ENCODE measurements around the gene FBL.
"Not testable (repeated sequence)": the region's sequence is repeated elsewhere in the genome, so short reads cannot be mapped to it uniquely, and the experiment has no call there.

The FBL gene

DNA sequence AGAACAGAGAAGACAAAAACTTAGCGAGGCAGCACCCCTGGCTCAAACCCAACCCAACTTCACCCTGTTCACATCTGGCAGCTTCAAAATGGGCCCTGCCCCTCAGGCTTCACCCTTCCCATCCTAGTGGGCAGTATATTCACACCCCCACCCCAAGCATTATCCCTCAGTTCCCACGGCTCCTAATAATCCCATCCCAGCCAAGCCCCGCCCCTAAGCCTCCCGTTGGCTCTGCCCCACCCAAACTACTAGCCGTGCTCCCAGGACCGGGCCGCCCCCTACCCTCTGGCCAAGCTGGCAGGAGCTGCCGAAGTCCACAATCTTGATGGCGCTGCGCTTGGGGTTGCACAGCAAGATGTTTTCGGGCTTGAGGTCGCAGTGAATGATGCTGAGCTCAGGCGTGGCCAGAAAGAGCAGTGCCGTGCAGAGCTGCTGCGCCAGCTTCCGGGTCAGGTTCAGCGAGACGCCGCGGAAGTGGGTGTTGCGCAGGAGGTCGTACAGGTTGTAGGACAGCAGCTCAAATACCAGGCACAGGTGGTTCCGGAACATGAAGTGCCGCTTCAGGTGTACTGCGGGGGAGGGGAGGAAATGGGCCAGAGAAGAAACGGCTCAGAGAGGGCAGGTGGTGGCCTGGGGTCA lies 18.0 kb downstream of the FBL start:
- peaks cover 61% of the 10 kb centered on the region for H3K36me3 Mint-ChIP-seq (ENCODE audit: low read depth)
- H3K4me3 Mint-ChIP-seq = no peak overlapping the region
- H3K9me3 Mint-ChIP-seq = no peaks in the 10 kb centered on the region
- H3K27ac Mint-ChIP-seq = peak overlapping the region; percentile 37
- H3K27me3 Mint-ChIP-seq = no peaks in the 10 kb centered on the region
- no peak for DNase-seq
- H3K4me1 Mint-ChIP-seq (ENCODE audit: low read depth) = peaks cover 19% of the 10 kb centered on the region

DNA sequence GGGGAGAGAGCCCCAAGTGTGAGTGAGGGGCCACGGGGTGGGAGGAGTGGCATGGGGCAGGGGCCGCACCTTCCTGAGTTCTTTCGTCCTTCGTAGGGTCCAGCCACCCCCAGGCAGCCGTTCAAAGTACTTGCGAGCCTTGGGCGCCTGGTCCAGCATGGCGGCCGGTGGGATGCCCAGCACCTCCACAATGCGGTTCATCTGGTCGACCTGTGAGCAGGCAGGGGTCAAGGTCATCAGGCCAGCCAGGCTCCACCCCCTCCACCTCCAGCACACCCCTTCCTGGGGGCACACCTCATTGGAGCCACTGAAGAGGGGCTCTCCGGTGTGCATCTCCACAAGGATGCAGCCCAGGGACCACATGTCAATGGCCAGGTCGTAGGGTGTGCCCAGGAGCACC lies 19.0 kb downstream of the FBL start:
- Mint-ChIP-seq H3K9me3 (no peaks in the 10 kb centered on the region), H3K27me3 (no peaks in the 10 kb centered on the region), H3K4me3 (no peak overlapping the region), H3K4me1 (ENCODE audit: low read depth) (peaks cover 11% of the 10 kb centered on the region), H3K27ac (no peak overlapping the region), H3K36me3 (ENCODE audit: low read depth) (peaks cover 53% of the 10 kb centered on the region)
- DNase-seq = no peak

DNA sequence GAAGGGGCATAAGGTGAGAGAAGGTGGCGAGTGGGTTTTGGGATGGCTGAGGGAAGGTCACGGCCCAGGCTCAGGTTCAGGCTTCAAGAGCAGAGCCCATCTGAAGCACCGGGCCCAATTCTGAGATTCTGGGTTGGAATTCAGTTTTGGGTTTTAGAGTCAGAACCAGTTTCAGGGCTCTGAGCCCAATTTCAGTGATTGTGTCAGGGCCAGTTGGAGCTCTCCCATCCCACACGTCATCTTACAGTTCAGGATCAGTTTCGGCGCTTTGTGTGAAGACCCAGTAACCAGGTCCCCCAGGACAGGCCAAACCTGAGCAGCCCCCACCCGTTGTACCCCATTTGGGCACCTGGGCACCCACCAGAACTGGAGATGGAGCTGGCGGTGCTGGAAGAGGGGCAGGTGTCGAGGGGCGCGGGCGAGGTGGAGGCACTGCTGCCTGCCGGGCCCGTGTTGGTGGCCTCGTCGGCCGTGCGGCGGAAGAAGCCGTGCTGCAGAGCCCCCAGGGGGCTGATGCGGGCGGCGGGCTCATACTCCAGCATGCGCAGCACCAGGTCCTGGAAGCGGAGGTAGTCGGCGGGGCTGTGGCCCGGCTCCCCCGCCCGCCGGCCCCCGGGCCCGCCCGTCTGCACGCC lies 19.8 kb downstream of the FBL start:
- no peak overlapping the region for H3K4me3 Mint-ChIP-seq

DNA sequence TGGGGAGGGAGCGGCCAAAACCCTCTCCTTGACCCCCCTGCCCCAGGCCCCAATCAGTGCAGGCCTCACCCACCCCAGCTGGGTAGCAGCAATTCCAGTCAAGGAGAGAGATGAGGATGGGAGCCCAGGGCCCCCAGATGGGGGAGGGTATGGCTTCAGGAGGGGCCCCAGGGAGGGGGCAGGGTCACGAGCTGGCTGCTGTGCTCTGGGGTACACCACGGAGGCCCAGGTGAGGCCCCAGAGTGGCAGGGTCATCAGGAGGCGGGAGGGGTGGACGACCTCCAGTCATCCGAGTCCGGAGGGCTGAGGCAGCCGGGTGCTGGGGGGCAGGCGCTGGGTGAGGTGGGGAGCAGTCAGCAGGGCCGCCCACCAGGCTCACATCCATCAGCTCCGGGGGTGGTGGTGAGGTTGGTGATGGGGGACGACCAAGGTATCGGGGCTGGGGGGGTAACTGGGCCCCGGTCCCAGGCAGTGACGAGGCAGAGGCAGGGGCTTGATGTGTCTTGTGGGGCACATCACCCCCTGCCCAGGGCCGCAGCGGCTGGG lies 20.6 kb downstream of the FBL start:
- Mint-ChIP-seq H3K27ac (no peak overlapping the region), H3K36me3 (ENCODE audit: low read depth) (peaks cover 39% of the 10 kb centered on the region), H3K4me3 (no peak overlapping the region), H3K27me3 (no peaks in the 10 kb centered on the region), H3K9me3 (no peaks in the 10 kb centered on the region), H3K4me1 (ENCODE audit: low read depth) (peaks cover 7% of the 10 kb centered on the region)
- no peak for DNase-seq

More for the DNA sequence above, 19.8 kb downstream of the FBL start:
- H3K9me3 Mint-ChIP-seq = no peaks in the 10 kb centered on the region
- peaks cover 46% of the 10 kb centered on the region for H3K36me3 Mint-ChIP-seq (ENCODE audit: low read depth)
- H3K27me3 Mint-ChIP-seq = no peaks in the 10 kb centered on the region
- H3K4me1 Mint-ChIP-seq (ENCODE audit: low read depth) = peaks cover 7% of the 10 kb centered on the region
- no peak for DNase-seq
- no peak overlapping the region for H3K27ac Mint-ChIP-seq

DNA sequence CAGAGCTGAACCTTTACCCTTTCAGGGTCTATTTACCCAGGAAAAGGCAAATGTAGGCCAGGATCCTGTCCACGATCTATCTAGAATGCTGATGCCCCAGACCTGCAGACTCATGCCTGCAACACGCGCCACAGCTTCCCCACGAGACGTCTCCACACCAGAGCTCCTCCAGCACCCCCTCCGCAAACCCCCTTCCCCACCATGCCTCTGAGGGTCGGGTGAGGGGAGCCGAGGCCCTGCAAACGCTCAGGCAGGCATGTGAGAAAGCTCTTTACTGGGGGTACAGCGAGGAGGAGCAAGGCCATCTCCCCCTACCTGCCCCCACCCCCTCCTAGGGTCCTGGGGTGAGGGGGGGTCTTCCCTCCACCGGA lies 21.1 kb downstream of the FBL start:
- peaks cover 34% of the 10 kb centered on the region for H3K36me3 Mint-ChIP-seq (ENCODE audit: low read depth)
- DNase-seq = no peak
- H3K4me1 Mint-ChIP-seq (ENCODE audit: low read depth) = peaks cover 7% of the 10 kb centered on the region
- no peak overlapping the region for H3K27ac Mint-ChIP-seq
- no peaks in the 10 kb centered on the region for H3K27me3 Mint-ChIP-seq
- H3K9me3 Mint-ChIP-seq = no peaks in the 10 kb centered on the region
- H3K4me3 Mint-ChIP-seq = no peak overlapping the region

DNA sequence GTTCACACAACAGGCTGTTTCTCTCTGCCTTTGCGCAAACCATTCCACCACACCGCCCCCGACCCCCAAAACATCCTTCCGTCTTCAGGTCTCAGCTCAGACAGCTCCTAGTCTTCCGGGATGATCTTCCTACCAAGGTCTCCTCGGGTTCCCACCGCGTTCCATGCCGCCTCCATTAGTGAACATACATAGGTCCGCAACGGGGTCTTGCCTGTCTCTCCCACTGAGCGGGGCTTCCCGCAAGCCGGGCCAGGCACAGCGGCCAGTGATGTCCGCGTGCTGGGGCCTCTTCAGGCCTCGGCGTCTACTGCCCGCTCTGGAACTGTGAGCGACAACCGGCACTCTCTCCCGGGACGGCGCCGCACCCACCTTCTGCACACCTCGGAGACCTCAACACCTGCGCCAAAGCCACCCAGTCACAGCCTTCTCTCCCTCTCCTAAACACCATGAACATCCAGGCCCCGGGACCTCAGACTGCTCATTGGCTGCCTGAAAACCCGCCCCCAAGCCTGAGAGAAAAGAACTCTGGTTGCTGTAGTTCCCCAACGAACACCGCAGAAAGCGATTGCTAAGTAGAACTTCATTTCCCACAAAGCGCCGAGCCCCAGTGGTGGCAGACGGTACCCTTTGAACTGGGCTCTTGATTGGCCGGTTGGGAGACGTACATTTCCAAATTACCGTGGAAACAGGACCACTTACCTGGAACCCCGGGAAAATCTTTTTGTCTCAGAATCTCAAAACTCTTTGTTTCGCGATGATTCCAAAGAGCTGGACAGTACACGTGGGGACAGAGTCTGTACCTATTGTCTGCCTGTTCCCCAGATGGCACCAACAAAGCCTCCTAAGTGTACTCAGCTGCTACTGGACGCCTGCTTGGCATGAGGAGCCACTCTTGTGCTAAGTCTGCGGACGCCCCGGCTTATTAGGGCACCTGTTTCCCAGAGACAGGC lies 21.8 kb downstream of the FBL start:
- peak; percentile 83 for DNase-seq
- no peak overlapping the region for H3K27ac Mint-ChIP-seq
- peaks cover 7% of the 10 kb centered on the region for H3K4me1 Mint-ChIP-seq (ENCODE audit: low read depth)
- H3K4me3 Mint-ChIP-seq = no peak overlapping the region
- peaks cover 29% of the 10 kb centered on the region for H3K36me3 Mint-ChIP-seq (ENCODE audit: low read depth)
- no peaks in the 10 kb centered on the region for H3K9me3 Mint-ChIP-seq
- no peaks in the 10 kb centered on the region for H3K27me3 Mint-ChIP-seq

DNA sequence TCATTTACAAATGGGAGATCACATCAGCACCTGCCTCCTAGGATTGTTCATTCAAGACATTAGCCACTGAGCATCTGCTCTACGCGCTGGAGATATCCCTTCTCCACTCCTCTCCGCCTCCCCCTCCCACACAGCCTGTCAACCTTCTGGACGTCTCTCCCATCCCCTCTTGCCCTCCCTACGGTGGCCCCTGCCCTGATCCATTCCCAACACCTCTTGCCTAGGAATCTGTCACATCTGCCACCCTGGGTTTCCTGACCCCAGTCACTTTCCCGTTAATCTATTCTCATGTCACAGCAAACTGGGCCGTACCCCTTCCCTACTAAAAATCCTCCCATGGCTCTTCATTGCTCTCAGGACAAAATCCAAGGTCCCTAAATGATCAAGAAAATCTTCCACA lies 22.5 kb downstream of the FBL start:
- no peaks in the 10 kb centered on the region for H3K27me3 Mint-ChIP-seq
- H3K36me3 Mint-ChIP-seq (ENCODE audit: low read depth) = peaks cover 22% of the 10 kb centered on the region
- H3K9me3 Mint-ChIP-seq = no peaks in the 10 kb centered on the region
- no peak for DNase-seq
- no peak overlapping the region for H3K27ac Mint-ChIP-seq
- H3K4me1 Mint-ChIP-seq (ENCODE audit: low read depth) = peaks cover 9% of the 10 kb centered on the region
- H3K4me3 Mint-ChIP-seq = no peak overlapping the region

DNA sequence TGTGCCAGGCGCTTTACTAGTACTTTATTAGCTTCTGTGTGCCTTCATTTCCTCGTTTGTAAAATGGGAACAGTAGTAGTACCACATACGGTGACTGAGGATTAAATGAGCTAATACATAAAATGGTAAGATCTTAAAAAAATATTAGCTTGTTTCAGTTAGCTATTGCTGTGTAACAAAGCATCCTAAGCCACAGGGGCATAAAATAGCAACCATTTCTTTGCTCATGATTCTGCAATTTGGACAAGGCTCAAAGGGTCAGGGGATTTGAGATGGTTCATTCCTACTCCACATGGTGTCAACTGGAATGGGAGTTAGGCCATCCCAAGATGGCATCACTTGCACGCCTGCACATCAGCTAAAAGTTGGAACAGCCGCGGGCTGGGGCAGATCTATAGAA lies 25.5 kb downstream of the FBL start:
- Mint-ChIP-seq H3K4me1 (ENCODE audit: low read depth) (peaks cover 12% of the 10 kb centered on the region), H3K27me3 (no peaks in the 10 kb centered on the region), H3K4me3 (no peak overlapping the region), H3K36me3 (ENCODE audit: low read depth) (peaks cover 23% of the 10 kb centered on the region), H3K27ac (no peak overlapping the region), H3K9me3 (no peaks in the 10 kb centered on the region)
- DNase-seq = no peak

DNA sequence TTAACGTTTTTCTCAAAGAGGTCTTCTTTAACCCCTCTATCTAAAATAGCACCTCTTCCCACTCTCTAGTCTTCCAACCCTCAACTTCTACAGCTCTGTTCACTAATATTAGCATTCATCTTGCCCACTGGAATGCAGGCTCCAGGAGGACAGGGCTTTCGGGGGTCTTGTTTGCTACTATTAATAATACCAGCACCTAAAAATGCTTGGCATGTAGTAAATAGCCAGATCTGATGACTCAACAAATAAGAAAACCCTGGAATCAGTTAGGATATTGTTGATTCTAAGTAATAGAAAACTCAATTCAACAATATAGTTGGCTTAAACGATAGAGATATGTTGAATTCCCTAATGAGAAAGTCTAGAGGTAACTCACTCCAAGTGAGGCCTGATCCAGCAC lies 26.4 kb downstream of the FBL start:
- H3K9me3 Mint-ChIP-seq = no peaks in the 10 kb centered on the region
- no peak for DNase-seq
- peaks cover 25% of the 10 kb centered on the region for H3K36me3 Mint-ChIP-seq (ENCODE audit: low read depth)
- H3K4me3 Mint-ChIP-seq = no peak overlapping the region
- H3K27me3 Mint-ChIP-seq = no peaks in the 10 kb centered on the region
- H3K4me1 Mint-ChIP-seq (ENCODE audit: low read depth) = peaks cover 12% of the 10 kb centered on the region
- H3K27ac Mint-ChIP-seq = no peak overlapping the region

DNA sequence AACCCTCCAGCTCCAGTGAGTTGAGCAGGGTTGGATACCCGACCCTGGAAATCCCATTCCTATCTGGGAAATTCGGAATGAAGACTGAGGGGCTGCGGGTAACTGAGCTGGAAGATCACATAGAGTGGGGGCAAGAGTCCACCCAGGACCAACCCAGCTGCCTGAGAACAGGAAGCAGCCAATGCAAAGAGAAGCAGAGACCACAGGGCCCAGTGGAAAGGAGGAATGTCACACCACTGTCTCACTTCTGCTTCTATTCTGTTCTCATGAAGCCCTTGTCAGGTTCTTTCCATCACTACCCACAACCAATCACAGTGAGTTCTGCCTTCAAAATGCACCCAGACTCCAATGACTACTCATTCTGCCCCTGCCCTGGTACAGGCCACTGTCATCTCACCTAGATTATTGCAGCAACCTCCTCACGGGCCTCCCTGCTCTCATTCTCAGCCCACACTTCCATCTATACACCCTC lies 27.5 kb downstream of the FBL start:
- H3K27me3 Mint-ChIP-seq = no peaks in the 10 kb centered on the region
- no peak overlapping the region for H3K4me3 Mint-ChIP-seq
- no peak overlapping the region for H3K27ac Mint-ChIP-seq
- DNase-seq = no peak
- H3K9me3 Mint-ChIP-seq = no peaks in the 10 kb centered on the region
- H3K36me3 Mint-ChIP-seq (ENCODE audit: low read depth) = peaks cover 26% of the 10 kb centered on the region
- H3K4me1 Mint-ChIP-seq (ENCODE audit: low read depth) = peaks cover 12% of the 10 kb centered on the region

DNA sequence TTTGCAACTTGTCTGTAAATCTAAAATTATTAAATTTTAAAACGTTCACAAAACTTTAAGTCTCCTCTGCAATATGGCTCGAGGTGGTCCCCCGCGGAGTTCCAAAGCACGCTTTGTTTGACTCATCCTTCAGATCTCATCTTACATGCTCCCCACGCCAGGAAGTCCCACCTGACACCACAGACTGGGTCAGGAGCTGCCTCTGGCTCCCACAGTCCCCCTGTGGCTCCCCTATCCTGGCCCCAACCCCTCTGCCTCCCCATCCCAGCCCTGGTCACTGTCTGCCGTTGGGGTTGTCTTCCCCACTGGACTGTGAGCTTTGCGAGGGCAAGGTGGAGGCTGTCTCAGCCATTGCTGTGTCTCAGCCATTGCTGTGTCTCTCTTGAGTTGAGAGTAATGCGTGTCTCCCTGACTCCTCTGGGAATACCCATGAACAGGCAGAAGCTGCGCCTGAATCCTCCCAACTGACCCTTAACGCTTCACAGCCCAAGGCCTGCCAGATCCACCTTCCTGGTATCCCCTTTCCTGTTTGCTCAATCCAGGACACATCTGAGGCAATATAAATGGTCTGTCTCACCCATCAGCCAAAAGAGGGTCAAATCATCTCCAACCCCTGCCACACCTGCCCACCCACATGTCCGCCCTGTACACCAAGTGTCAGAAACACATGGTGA lies 28.2 kb downstream of the FBL start:
- Mint-ChIP-seq H3K27me3 (no peaks in the 10 kb centered on the region), H3K4me1 (ENCODE audit: low read depth) (peaks cover 12% of the 10 kb centered on the region), H3K4me3 (no peak overlapping the region), H3K27ac (peak overlapping the region; percentile 4), H3K36me3 (ENCODE audit: low read depth) (peaks cover 26% of the 10 kb centered on the region), H3K9me3 (no peaks in the 10 kb centered on the region)
- DNase-seq = no peak

DNA sequence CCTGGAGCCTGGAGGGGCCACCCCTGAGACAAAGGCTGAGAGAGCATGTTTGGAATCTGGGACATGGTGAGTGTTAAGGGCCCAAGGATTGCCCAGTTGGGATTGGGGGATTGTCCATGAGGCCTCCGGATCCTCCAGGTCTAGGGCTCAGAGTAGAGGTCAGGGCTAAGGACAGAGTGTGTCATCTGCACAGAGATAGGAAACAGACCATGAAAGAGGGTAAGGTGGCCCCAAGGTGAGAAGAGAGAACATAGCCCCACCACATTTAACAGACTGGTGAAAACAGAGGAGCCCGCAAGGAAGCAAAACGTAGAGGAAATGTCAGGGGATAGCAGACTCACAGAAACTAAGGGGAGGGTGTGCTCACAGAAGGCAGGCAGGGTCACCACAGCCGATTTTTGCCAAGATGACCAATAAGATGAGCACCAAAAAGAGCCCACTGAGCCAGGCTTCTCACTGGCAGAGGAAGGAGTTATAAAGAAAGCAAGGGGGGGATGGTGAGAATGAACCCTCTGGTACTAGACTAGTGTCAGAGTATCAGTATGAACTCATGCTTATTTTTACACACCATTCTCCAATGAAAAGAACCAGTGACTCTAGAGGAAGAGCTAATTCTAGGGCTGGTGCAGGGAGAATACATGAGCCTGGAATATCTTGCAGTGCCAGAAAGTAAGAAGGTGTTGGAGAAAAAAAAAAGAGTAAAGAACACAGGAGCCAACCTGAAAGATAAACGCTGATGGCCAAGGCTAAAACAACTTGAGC lies 29.7 kb downstream of the FBL start:
- Mint-ChIP-seq H3K4me1 (ENCODE audit: low read depth) (peaks cover 12% of the 10 kb centered on the region), H3K36me3 (ENCODE audit: low read depth) (peaks cover 26% of the 10 kb centered on the region), H3K27ac (no peak overlapping the region), H3K9me3 (no peaks in the 10 kb centered on the region), H3K27me3 (no peaks in the 10 kb centered on the region), H3K4me3 (no peak overlapping the region)
- no peak for DNase-seq

DNA sequence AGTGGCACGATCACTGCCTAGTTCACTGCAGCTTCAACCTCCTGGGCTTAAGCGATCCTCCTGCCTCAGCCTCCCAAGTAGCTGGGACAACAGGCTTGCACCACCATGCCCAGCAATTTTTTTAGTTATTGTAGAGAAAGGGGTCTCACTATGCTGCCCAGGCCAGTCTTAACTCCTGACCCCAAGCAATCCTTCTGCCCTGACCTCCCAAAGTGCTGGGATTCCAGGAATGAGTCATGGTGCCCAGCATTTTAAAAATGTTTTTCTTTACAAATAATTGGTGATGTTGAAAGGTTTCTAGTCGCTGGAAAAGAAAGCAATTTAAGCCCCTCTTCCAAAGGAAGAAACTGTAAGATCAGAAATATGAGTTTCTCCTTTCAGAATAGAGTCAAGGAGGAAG lies 31.6 kb downstream of the FBL start:
- Mint-ChIP-seq H3K27me3 (no peaks in the 10 kb centered on the region), H3K4me3 (no peak overlapping the region), H3K4me1 (ENCODE audit: low read depth) (peaks cover 12% of the 10 kb centered on the region), H3K9me3 (no peaks in the 10 kb centered on the region), H3K36me3 (ENCODE audit: low read depth) (peaks cover 24% of the 10 kb centered on the region), H3K27ac (no peak overlapping the region)
- no peak for DNase-seq

DNA sequence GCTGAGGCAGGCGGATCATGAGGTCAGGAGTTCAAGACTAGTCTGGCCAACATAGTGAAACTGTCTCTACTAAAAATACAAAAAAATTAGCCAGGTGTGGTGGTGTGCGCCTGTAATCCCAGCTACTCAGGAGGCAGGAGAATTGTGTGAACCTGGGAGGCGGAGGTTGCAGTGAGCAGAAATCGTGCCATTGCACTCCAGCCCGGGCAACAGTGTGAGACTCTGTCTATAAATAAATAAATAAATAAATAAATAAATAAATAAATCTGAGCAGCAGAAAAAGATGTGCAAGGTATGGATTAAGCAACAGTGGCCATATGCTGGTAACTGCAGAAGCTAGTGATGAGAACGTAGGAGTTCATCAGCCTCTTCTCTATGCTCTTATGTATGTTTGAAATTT lies 32.1 kb downstream of the FBL start:
- not testable (repeated sequence) for H3K27me3 Mint-ChIP-seq, H3K27ac Mint-ChIP-seq, H3K4me3 Mint-ChIP-seq, H3K9me3 Mint-ChIP-seq, DNase-seq
- Mint-ChIP-seq H3K4me1 (ENCODE audit: low read depth) (peaks cover 10% of the 10 kb centered on the region), H3K36me3 (ENCODE audit: low read depth) (peaks cover 22% of the 10 kb centered on the region)
